Measurements from ENCODE around the gene MKRN2OS. TPM values are rescaled to one million over a fixed set of nuclear protein-coding genes. Genes with fewer than 3 reads are reported as not detected.

Gene MKRN2OS
- total RNA-seq, 1 donor from 2014 or later: not detected

DNA sequence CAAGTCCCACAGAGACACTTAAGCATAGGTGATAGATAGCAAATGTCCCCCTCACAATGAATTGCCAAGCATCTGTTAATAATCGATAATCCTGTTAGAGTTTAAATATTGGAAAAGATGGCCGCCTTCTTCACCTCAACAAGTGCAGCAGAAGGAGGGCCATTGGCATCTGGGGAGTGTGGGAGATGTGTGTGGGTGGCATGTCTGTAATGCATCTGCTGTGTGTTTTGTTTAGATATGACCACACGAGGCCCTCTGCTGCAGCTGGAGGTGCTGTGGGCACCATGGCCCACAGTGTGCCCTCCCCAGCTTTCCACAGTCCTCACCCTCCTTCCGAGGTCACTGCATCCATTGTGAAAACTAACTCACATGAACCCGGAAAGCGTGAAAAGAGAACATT lies 24.5 kb upstream of the MKRN2OS start:
- TF ChIP-seq CTCF (IDR thresholded peaks at IDR 0.05; ENCODE audit: unreplicated experiment): no peak
- H3K4me1 Mint-ChIP-seq (ENCODE audit: unreplicated experiment): peaks cover 9% of the 10 kb centered on the region
- H3K27me3 Mint-ChIP-seq (ENCODE audit: unreplicated experiment): peaks cover 2% of the 10 kb centered on the region
- DNase-seq (ENCODE audit: low spot score): no peak
- peak overlapping the region; percentile 60 for H3K4me3 Mint-ChIP-seq (ENCODE audit: unreplicated experiment)
- peak overlapping the region; percentile 18 for H3K27ac Mint-ChIP-seq (ENCODE audit: unreplicated experiment)
- no peaks in the 10 kb centered on the region for H3K9me3 Mint-ChIP-seq (ENCODE audit: unreplicated experiment)
- H3K36me3 Mint-ChIP-seq (ENCODE audit: low read depth, unreplicated experiment): peaks cover 32% of the 10 kb centered on the region

DNA sequence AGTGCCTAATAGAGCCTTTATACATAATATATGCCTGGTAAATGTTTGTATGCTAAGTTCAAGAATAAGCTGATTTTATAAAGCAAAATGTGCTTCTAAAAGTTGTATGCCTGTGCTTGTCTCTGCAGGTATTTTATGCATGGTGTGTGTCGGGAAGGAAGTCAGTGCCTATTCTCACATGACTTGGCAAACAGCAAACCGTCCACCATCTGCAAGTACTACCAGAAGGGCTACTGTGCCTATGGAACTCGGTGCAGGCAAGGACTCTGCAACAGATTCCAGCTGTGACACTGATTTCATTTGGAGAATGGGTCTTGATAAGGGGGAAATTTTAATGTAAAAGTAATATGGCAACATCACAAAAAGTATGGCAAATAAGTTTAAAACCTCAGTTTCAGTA lies 23.4 kb upstream of the MKRN2OS start:
- H3K36me3 Mint-ChIP-seq (ENCODE audit: low read depth, unreplicated experiment): peaks cover 26% of the 10 kb centered on the region
- H3K27ac Mint-ChIP-seq (ENCODE audit: unreplicated experiment): no peak overlapping the region
- H3K4me1 Mint-ChIP-seq (ENCODE audit: unreplicated experiment): peaks cover 9% of the 10 kb centered on the region
- H3K27me3 Mint-ChIP-seq (ENCODE audit: unreplicated experiment): peaks cover 2% of the 10 kb centered on the region
- no peak overlapping the region for H3K4me3 Mint-ChIP-seq (ENCODE audit: unreplicated experiment)
- TF ChIP-seq CTCF (IDR thresholded peaks at IDR 0.05; ENCODE audit: unreplicated experiment): no peak
- H3K9me3 Mint-ChIP-seq (ENCODE audit: unreplicated experiment): no peaks in the 10 kb centered on the region
- DNase-seq (ENCODE audit: low spot score): no peak

DNA sequence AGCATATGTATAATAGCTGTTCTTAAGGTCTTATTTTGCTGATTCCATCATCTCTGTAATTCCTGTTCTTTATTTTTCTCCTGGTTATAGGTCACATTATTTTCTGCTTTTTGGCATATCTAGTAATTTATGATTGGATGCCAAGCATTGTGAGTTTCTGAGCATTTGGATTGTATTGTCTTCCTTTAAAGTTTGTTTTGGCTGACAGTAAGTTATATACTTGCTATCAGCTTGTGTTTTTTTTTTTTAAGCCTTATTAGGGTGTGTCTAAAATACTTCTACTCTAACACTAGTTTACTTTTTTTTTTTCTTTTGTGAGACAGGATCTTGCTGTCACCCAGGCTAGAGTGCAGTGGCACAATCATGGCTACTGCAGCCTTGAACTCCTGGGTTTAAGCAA lies 21.7 kb upstream of the MKRN2OS start:
- TF ChIP-seq CTCF (IDR thresholded peaks at IDR 0.05; ENCODE audit: unreplicated experiment): no peak
- Mint-ChIP-seq H3K36me3 (ENCODE audit: low read depth, unreplicated experiment) (peaks cover 19% of the 10 kb centered on the region), H3K9me3 (ENCODE audit: unreplicated experiment) (no peaks in the 10 kb centered on the region), H3K4me3 (ENCODE audit: unreplicated experiment) (no peak overlapping the region), H3K27ac (ENCODE audit: unreplicated experiment) (peak overlapping the region; percentile 21), H3K27me3 (ENCODE audit: unreplicated experiment) (peaks cover 2% of the 10 kb centered on the region), H3K4me1 (ENCODE audit: unreplicated experiment) (peaks cover 9% of the 10 kb centered on the region)
- DNase-seq (ENCODE audit: low spot score): no peak

DNA sequence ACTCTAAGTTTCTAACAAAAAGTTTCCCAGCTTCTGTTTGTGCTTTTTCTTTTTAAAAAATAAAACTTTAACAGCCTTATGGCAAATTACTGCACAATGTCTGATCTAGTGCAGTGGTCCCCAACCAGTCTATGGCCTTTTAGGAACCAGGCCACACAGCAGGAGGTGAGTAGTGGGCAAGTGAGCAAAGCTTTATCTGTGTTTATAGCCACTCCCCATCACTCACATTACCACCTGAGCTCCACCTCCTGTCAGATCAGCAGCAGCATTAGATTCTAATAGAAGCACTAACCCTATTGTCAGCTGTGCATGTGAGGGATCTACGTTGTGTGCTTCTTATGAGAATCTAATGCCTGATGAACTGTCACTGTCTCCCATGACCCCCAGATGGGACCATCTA lies 17.2 kb upstream of the MKRN2OS start:
- peaks cover 18% of the 10 kb centered on the region for H3K4me1 Mint-ChIP-seq (ENCODE audit: unreplicated experiment)
- H3K36me3 Mint-ChIP-seq (ENCODE audit: low read depth, unreplicated experiment): no peaks in the 10 kb centered on the region
- DNase-seq (ENCODE audit: low spot score): no peak
- no peaks in the 10 kb centered on the region for H3K9me3 Mint-ChIP-seq (ENCODE audit: unreplicated experiment)
- no peaks in the 10 kb centered on the region for H3K27me3 Mint-ChIP-seq (ENCODE audit: unreplicated experiment)
- H3K4me3 Mint-ChIP-seq (ENCODE audit: unreplicated experiment): no peak overlapping the region
- TF ChIP-seq CTCF (IDR thresholded peaks at IDR 0.05; ENCODE audit: unreplicated experiment): no peak
- no peak overlapping the region for H3K27ac Mint-ChIP-seq (ENCODE audit: unreplicated experiment)

GRCh38 chr3:12561397-12561796 lies 16.1 kb upstream of the MKRN2OS start:
- H3K9me3 Mint-ChIP-seq (ENCODE audit: unreplicated experiment): no peaks in the 10 kb centered on the region
- H3K4me3 Mint-ChIP-seq (ENCODE audit: unreplicated experiment): no peak overlapping the region
- TF ChIP-seq CTCF (IDR thresholded peaks at IDR 0.05; ENCODE audit: unreplicated experiment): no peak
- H3K4me1 Mint-ChIP-seq (ENCODE audit: unreplicated experiment): peaks cover 17% of the 10 kb centered on the region
- H3K36me3 Mint-ChIP-seq (ENCODE audit: low read depth, unreplicated experiment): no peaks in the 10 kb centered on the region
- H3K27me3 Mint-ChIP-seq (ENCODE audit: unreplicated experiment): peaks cover 2% of the 10 kb centered on the region
- H3K27ac Mint-ChIP-seq (ENCODE audit: unreplicated experiment): no peak overlapping the region
- DNase-seq (ENCODE audit: low spot score): no peak

Data from endothelial cell (in vitro differentiated cells).